HCT116 (cell line): ENCODE data around the gene GMPR2. TPM values are rescaled to one million over a fixed set of nuclear protein-coding genes. Genes with fewer than 3 reads are reported as not detected.

Source experiments
- ATAC-seq: fragments of 200-7000 bp; cut with Tn5 transposase; 2 replicates; pipeline ENCODE4 v1.9.1; 2020; ENCODE audit warnings: mild to moderate bottlenecking, moderate library complexity
- BruUV-seq: library from RNA; stranded (reverse); fragments of 400-500 nt; replicated peaks from 2 replicates; lab custom pipeline; 2021; lab: Mats Ljungman, UMichigan
- CTCF ChIA-PET: fragments of 300-600 bp; sonication (Branson Sonifier 250); formaldehyde crosslinking; loops from one replicate; lab custom pipeline; 2021; ENCODE audit warnings: antibody characterized with exemption; lab: Charles Lee
- POLR2A ChIA-PET: fragments of 300-600, 350-600 bp; sonication (Branson Sonifier 250); formaldehyde crosslinking; loops from one replicate; lab custom pipeline; 2021; ENCODE audit warnings: antibody characterized with exemption; lab: Charles Lee
- RAD21 ChIA-PET, 2 experiments: fragments of 300-600 bp; sonication (Branson Sonifier 250); formaldehyde crosslinking; loops; one replicate each; lab custom pipeline; 2023; ENCODE audit warnings: low total read pairs in 2 of 2; ENCODE audit not compliant: uncharacterized antibody in 2 of 2, unreplicated experiment in 2 of 2, low non-redundant PET in 1 of 2; lab: Charles Lee
- DNase-seq: peaks from one replicate; pipeline ENCODE4 v3.0.0-alpha.2; 2010; ENCODE audit warnings: low read depth, low spot score
- H2AFZ ChIP-seq: fragments of 200-600 bp; shearing (Covaris generic), sonication (generic); 2 replicates; pipeline ENCODE4 v1.6.1; 2017; ENCODE audit warnings: low read depth, mixed run types, mixed read lengths, antibody characterized with exemption, low read length; ENCODE audit not compliant: poor library complexity, severe bottlenecking
- H3K27ac ChIP-seq: 2 replicates; pipeline ENCODE4 v1.5.1; 2012; ENCODE audit warnings: low read depth, low read length
- H3K27me3 ChIP-seq: fragments of 200-600 bp; sonication (generic); 2 replicates; pipeline ENCODE4 v1.6.1; 2016; ENCODE audit warnings: mixed run types, low read length, mixed read lengths; ENCODE audit not compliant: insufficient read depth
- H3K36me3 ChIP-seq, 2 experiments: fragments of 200-500 bp in 1 of 2; fragments of 200-600 bp in 1 of 2; sonication (Bioruptor generic) in 1 of 2; sonication (generic) in 1 of 2; 2 replicates each; pipeline versions ENCODE4 v1.5.1 to v1.6.1; 2014 to 2016; ENCODE audit warnings: low read length in 2 of 2, inconsistent platforms in 1 of 2, mixed read lengths in 1 of 2, mixed run types in 1 of 2; ENCODE audit not compliant: insufficient read depth in 2 of 2, control insufficient read depth in 1 of 2
- H3K4me1 ChIP-seq, 2 experiments: fragments of 200-600 bp in 1 of 2; sonication (generic) in 1 of 2; 2 replicates each; pipeline versions ENCODE4 v1.5.1 to v1.6.1; 2012 to 2017; ENCODE audit warnings: low read length in 2 of 2, inconsistent platforms in 1 of 2, mild to moderate bottlenecking in 1 of 2, mixed read lengths in 1 of 2, mixed run types in 1 of 2, moderate library complexity in 1 of 2; ENCODE audit not compliant: insufficient read depth in 2 of 2, control insufficient read depth in 1 of 2
- H3K4me2 ChIP-seq: fragments of 200-600 bp; sonication (generic); 2 replicates; pipeline ENCODE4 v1.6.1; 2017; ENCODE audit warnings: mixed run types, low read length, mixed read lengths
- H3K4me3 ChIP-seq, 2 experiments: fragments of 200-600 bp in 1 of 2; sonication (generic) in 1 of 2; replicated peaks in 1 of 2; 2 replicates each; pipeline ENCODE4 v1.5.1; 2011 to 2016; ENCODE audit warnings: low read length in 2 of 2, control low read depth in 1 of 2, low read depth in 1 of 2, mild to moderate bottlenecking in 1 of 2, mixed read lengths in 1 of 2, mixed run types in 1 of 2
- H3K79me2 ChIP-seq: fragments of 200-600 bp; sonication (generic); 2 replicates; pipeline ENCODE4 v1.6.1; 2017; ENCODE audit warnings: mild to moderate bottlenecking, mixed run types, low read length, moderate library complexity, mixed read lengths; ENCODE audit not compliant: insufficient read depth
- H3K9ac ChIP-seq: fragments of 200-600 bp; sonication (generic); 2 replicates; pipeline ENCODE4 v1.6.1; 2016; ENCODE audit warnings: low read length, mixed read lengths
- H3K9me2 ChIP-seq: fragments of 200-600 bp; sonication (generic), shearing (Covaris generic); 2 replicates; pipeline ENCODE4 v1.6.1; 2017; ENCODE audit warnings: mixed run types, mild to moderate bottlenecking, moderate library complexity; ENCODE audit not compliant: insufficient read depth
- H3K9me3 ChIP-seq, 2 experiments: fragments of 200-500 bp in 1 of 2; fragments of 200-600 bp in 1 of 2; sonication (Bioruptor generic) in 1 of 2; sonication (generic) in 1 of 2; 2 replicates each; pipeline ENCODE4 v1.6.1; 2014 to 2017; ENCODE audit warnings: low read length in 2 of 2, mixed read lengths in 2 of 2, inconsistent platforms in 1 of 2, low read depth in 1 of 2, mild to moderate bottlenecking in 1 of 2, mixed run types in 1 of 2, moderate library complexity in 1 of 2; ENCODE audit not compliant: control insufficient read depth in 1 of 2, insufficient read depth in 1 of 2
- H4K20me1 ChIP-seq: fragments of 200-600 bp; sonication (generic), shearing (Covaris generic); 2 replicates; pipeline ENCODE4 v1.6.1; 2017; ENCODE audit warnings: mixed run types, mild to moderate bottlenecking, moderate library complexity; ENCODE audit not compliant: insufficient read depth
- CBX3 ChIP-seq: IDR thresholded peaks from 2 replicates; pipeline ENCODE4 v1.6.1; 2012; ENCODE audit warnings: low read depth
- CTCF ChIP-seq, 3 experiments: fragments of 200-600 bp in 1 of 3; sonication (generic) in 1 of 3; IDR thresholded peaks in 2 of 3; conservative IDR thresholded peaks in 1 of 3; 2 replicates each; pipeline ENCODE4 v1.5.1; 2012 to 2017; ENCODE audit warnings: low read depth in 2 of 3, low read length in 2 of 3, antibody characterized with exemption in 1 of 3, borderline replicate concordance in 1 of 3, control low read depth in 1 of 3, mild to moderate bottlenecking in 1 of 3, mixed read lengths in 1 of 3, mixed run types in 1 of 3, moderate library complexity in 1 of 3; ENCODE audit not compliant: insufficient read depth in 1 of 3
- EGR1 ChIP-seq: IDR thresholded peaks from 2 replicates; pipeline ENCODE4 v1.6.1; 2012; ENCODE audit warnings: low read depth
- ELF1 ChIP-seq: IDR thresholded peaks from 2 replicates; pipeline ENCODE4 v1.6.1; 2012; ENCODE audit warnings: low read depth, borderline replicate concordance
- EZH2 ChIP-seq: fragments of 200-600 bp; sonication (generic); IDR thresholded peaks from 2 replicates; pipeline ENCODE4 v1.6.1; 2017; ENCODE audit warnings: antibody characterized with exemption, mixed run types
- EZH2phosphoT487 ChIP-seq: fragments of 200-600 bp; IDR thresholded peaks from 2 replicates; pipeline ENCODE4 v1.6.1; 2018; ENCODE audit warnings: antibody characterized with exemption, borderline replicate concordance
- FOSL1 ChIP-seq: IDR thresholded peaks from 2 replicates; pipeline ENCODE4 v1.6.1; 2012; ENCODE audit warnings: low read depth
- MAX ChIP-seq: IDR thresholded peaks from 2 replicates; pipeline ENCODE4 v1.6.1; 2012
- POLR2A ChIP-seq: IDR thresholded peaks from 2 replicates; pipeline ENCODE4 v1.7.0; 2011; ENCODE audit warnings: borderline replicate concordance; ENCODE audit not compliant: insufficient read depth, insufficient read length; ENCODE audit errors: extremely low read depth
- POLR2AphosphoS5 ChIP-seq: IDR thresholded peaks from 2 replicates; pipeline ENCODE4 v1.6.1; 2011; ENCODE audit warnings: mild to moderate bottlenecking, low read depth, low read length, moderate library complexity
- RAD21 ChIP-seq: IDR thresholded peaks from 2 replicates; pipeline ENCODE4 v1.6.1; 2012; ENCODE audit warnings: low read depth, mild to moderate bottlenecking
- SIN3A ChIP-seq: IDR thresholded peaks from 2 replicates; pipeline ENCODE4 v1.6.1; 2012; ENCODE audit warnings: low read depth
- SP1 ChIP-seq: IDR thresholded peaks from 2 replicates; pipeline ENCODE4 v1.6.1; 2012; ENCODE audit warnings: low read depth
- SRF ChIP-seq: IDR thresholded peaks from 2 replicates; pipeline ENCODE4 v1.6.1; 2012; ENCODE audit warnings: low read depth
- TCF7L2 ChIP-seq: IDR thresholded peaks from 2 replicates; pipeline ENCODE4 v1.7.0; 2011; ENCODE audit warnings: borderline replicate concordance, inconsistent platforms; ENCODE audit not compliant: insufficient read depth, insufficient read length; ENCODE audit errors: extremely low read depth
- YY1 ChIP-seq: IDR thresholded peaks from 2 replicates; pipeline ENCODE4 v1.6.1; 2011; ENCODE audit warnings: low read length, low read depth, moderate library complexity, mild to moderate bottlenecking; ENCODE audit not compliant: insufficient replicate concordance; ENCODE audit errors: extremely low read depth
- ZNF274 ChIP-seq: fragments of 200-500 bp; sonication (Bioruptor generic); IDR thresholded peaks from 2 replicates; pipeline ENCODE4 v1.6.1; 2014; ENCODE audit warnings: mild to moderate bottlenecking, low read depth, low read length, inconsistent platforms
- intact Hi-C: fragments of 100-400 bp; cut with micrococcal nuclease; formaldehyde crosslinking; loops from 2 replicates; pipeline ENCODE4 v1.10.0; 2022
- total RNA-seq: library from RNA; stranded (reverse); gene quantifications from one replicate; pipeline ENCODE4 v1.2.1, GENCODE V29; 2021; ENCODE audit not compliant: unreplicated experiment
- TF ChIP-seq, protein P1 (sequence below): IDR thresholded peaks from 2 replicates; pipeline ENCODE4 v1.6.1; 2012
- TF ChIP-seq, protein P2 (sequence below): IDR thresholded peaks from 2 replicates; pipeline ENCODE4 v1.6.1; 2012; ENCODE audit warnings: low read depth

The GMPR2 gene
- total RNA-seq, 1 experiment from 2014 or later, result 66.9 TPM

DNA sequence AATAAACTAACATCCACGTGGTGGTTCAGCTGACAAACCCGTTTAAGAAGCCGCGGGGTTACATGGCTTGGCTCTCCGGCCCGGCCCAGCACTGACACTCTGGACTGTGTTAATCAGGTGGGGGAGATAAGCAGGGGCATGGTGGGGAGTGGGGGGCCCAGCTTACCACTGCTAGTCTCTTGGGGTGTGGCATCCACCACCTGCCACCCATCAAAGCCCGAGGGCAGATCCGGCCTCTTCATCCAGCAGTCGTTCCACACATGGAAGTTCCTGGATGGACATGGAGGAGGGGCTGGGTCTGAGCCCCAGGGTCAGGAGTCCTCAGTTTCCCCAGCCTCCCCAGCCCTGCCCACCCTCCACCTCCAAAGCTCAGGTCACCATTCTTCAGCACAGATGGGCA is 25.4 kb downstream of the GMPR2 start:
- POLR2A ChIA-PET, result no interaction called here
- DNase-seq (no peak), ATAC-seq (no peak)
- Histone ChIP-seq H2AFZ (no peak overlapping the region), H3K4me1 (peaks cover 10 to 14% of the 10 kb centered on the region in 2 experiments), H3K27me3 (no peaks in the 10 kb centered on the region), H3K36me3 (no peaks in the 10 kb centered on the region; a peak in 1 of 4 replicates), H3K4me2 (no peak overlapping the region), H3K27ac (no peak overlapping the region), H3K79me2 (no peaks in the 10 kb centered on the region), H3K9me3 (no peaks in the 10 kb centered on the region), H4K20me1 (no peaks in the 10 kb centered on the region), H3K9me2 (no peaks in the 10 kb centered on the region), H3K9ac (no peak overlapping the region), H3K4me3 (no peak overlapping the region)
- TF ChIP-seq, protein P1, sequence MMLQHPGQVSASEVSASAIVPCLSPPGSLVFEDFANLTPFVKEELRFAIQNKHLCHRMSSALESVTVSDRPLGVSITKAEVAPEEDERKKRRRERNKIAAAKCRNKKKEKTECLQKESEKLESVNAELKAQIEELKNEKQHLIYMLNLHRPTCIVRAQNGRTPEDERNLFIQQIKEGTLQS, result no peak
- no peak for TF ChIP-seq MAX
- TF ChIP-seq CBX3, result no peak
- no peak for TF ChIP-seq TCF7L2
- TF ChIP-seq ELF1, result no peak
- no peak for TF ChIP-seq EGR1
- TF ChIP-seq POLR2A, result no peak
- TF ChIP-seq SRF, result no peak
- TF ChIP-seq, protein P2, sequence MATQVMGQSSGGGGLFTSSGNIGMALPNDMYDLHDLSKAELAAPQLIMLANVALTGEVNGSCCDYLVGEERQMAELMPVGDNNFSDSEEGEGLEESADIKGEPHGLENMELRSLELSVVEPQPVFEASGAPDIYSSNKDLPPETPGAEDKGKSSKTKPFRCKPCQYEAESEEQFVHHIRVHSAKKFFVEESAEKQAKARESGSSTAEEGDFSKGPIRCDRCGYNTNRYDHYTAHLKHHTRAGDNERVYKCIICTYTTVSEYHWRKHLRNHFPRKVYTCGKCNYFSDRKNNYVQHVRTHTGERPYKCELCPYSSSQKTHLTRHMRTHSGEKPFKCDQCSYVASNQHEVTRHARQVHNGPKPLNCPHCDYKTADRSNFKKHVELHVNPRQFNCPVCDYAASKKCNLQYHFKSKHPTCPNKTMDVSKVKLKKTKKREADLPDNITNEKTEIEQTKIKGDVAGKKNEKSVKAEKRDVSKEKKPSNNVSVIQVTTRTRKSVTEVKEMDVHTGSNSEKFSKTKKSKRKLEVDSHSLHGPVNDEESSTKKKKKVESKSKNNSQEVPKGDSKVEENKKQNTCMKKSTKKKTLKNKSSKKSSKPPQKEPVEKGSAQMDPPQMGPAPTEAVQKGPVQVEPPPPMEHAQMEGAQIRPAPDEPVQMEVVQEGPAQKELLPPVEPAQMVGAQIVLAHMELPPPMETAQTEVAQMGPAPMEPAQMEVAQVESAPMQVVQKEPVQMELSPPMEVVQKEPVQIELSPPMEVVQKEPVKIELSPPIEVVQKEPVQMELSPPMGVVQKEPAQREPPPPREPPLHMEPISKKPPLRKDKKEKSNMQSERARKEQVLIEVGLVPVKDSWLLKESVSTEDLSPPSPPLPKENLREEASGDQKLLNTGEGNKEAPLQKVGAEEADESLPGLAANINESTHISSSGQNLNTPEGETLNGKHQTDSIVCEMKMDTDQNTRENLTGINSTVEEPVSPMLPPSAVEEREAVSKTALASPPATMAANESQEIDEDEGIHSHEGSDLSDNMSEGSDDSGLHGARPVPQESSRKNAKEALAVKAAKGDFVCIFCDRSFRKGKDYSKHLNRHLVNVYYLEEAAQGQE, result no peak
- TF ChIP-seq FOSL1, result no peak
- no peak for TF ChIP-seq POLR2AphosphoS5
- no peak for TF ChIP-seq SIN3A
- no peak for TF ChIP-seq CTCF (IDR thresholded peaks at IDR 0.05 in 2 of 3, conservative IDR thresholded peaks at IDR 0.05 in 1 of 3; ENCODE audit: borderline replicate concordance in 1 of 3, insufficient read depth in 1 of 3, low read depth in 2 of 3, low read length in 2 of 3)
- no peak for TF ChIP-seq ZNF274
- TF ChIP-seq EZH2, result no peak
- TF ChIP-seq YY1, result no peak
- TF ChIP-seq EZH2phosphoT487, result no peak
- no peak for TF ChIP-seq RAD21
- TF ChIP-seq SP1, result no peak
- no TSS peak for BruUV-seq
- CTCF ChIA-PET, result interaction anchor here (1.0 to 1.1 kb wide), 2 partner anchors 13 to 50 kb away, joined by 3 read pairs; partner anchors contain the start of genes CIDEB and RABGGTA
- RAD21 ChIA-PET, result no interaction called here
- intact Hi-C loops, result no loop called here
